Mammary epithelial cell (primary cell): ENCODE results near the gene ADAMTS18.

ENCODE experiments used
- EZH2 ChIP-seq: IDR thresholded peaks from 2 replicates; pipeline ENCODE4 v1.6.1; 2012; ENCODE audit warnings: low read length, inconsistent platforms, borderline replicate concordance
- TF ChIP-seq, protein P1 (sequence below), 2 donors: IDR thresholded peaks in 1 of 2; conservative IDR thresholded peaks in 1 of 2; 2 replicates each; pipeline ENCODE4 v1.5.1; 2011 to 2012; ENCODE audit warnings: inconsistent platforms in 2 of 2, low read length in 2 of 2, mild to moderate bottlenecking in 2 of 2, control low read depth in 1 of 2, low read depth in 1 of 2; ENCODE audit not compliant: insufficient read depth in 1 of 2; ENCODE audit errors: extremely low read depth in 1 of 2

DNA sequence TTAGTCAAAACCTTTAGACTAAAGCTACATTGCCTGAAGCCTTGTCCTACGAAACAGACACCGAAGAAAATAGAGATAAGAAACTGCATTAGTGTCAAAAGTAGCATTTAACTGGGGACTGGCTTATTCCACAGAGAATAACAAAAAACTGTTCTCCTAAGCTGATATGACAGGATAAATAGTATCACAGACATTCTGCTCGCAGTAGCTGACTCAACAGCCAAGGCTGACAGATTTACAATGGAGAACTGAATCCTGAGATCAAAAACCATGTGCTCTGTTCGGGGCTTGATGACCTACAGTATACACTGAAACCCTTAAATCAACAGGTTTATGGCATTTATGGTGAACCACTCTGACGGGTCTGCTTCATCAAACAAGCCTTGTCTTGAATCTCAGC, 25.5 kb downstream of the ADAMTS18 start:
- TF ChIP-seq, protein P1, sequence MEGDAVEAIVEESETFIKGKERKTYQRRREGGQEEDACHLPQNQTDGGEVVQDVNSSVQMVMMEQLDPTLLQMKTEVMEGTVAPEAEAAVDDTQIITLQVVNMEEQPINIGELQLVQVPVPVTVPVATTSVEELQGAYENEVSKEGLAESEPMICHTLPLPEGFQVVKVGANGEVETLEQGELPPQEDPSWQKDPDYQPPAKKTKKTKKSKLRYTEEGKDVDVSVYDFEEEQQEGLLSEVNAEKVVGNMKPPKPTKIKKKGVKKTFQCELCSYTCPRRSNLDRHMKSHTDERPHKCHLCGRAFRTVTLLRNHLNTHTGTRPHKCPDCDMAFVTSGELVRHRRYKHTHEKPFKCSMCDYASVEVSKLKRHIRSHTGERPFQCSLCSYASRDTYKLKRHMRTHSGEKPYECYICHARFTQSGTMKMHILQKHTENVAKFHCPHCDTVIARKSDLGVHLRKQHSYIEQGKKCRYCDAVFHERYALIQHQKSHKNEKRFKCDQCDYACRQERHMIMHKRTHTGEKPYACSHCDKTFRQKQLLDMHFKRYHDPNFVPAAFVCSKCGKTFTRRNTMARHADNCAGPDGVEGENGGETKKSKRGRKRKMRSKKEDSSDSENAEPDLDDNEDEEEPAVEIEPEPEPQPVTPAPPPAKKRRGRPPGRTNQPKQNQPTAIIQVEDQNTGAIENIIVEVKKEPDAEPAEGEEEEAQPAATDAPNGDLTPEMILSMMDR (conservative IDR thresholded peaks at IDR 0.05 in 1 of 2, IDR thresholded peaks at IDR 0.05 in 1 of 2; ENCODE audit: extremely low read depth in 1 of 2, insufficient read depth in 1 of 2, low read depth in 1 of 2, low read length in 2 of 2), result no peak
- no peak for TF ChIP-seq EZH2
